Measurements from ENCODE around the gene GLYR1. TPM values are rescaled to one million over a fixed set of nuclear protein-coding genes. Genes with fewer than 3 reads are reported as not detected.

The GLYR1 gene
- total and polyA plus RNA-seq, 9 of the 15 experiments (the other 6 are each of a cell fraction or from before 2014, with no cell fraction given) = 6.7 to 99.2 (median 60.2) TPM

DNA sequence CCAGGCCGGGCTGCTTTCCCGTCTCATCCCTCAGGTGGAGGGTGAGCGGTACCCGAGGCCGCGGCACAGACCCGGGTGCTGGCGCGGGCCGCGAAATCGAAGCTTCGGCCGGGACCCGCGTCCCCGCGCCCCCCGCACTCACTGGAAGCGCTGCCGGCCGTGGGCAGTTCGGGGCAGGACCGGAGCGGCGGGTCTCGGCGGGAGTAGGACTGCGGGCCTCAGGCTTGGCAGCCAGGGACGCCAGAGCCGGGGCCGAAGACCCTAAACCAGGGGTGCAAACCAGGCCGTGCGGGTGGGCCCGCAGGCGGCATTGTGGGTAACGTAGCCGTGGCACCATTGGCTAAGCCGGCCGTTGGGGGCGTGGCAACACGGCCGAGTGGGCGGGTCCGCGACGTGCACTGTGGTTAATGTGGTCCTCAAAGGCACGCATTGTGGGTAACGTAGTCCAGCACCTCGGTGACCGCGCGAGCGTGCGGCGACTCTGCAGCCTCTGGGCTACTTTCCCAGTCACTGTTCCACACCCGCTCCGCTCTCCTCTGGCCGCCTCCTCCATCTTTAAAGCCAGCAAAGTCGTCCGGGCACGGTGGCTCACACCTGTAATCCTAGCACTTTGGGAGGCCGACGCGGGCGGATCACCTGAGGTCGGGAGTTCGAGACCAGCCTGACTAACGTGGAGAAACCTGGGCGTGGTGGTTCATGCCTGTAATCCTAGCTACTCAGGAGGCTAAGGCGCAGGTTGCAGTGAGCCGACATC lies 80.0 kb downstream of the GLYR1 start, which contains the start of gene ZNF500 (continued):
- TF ChIP-seq, protein P1, sequence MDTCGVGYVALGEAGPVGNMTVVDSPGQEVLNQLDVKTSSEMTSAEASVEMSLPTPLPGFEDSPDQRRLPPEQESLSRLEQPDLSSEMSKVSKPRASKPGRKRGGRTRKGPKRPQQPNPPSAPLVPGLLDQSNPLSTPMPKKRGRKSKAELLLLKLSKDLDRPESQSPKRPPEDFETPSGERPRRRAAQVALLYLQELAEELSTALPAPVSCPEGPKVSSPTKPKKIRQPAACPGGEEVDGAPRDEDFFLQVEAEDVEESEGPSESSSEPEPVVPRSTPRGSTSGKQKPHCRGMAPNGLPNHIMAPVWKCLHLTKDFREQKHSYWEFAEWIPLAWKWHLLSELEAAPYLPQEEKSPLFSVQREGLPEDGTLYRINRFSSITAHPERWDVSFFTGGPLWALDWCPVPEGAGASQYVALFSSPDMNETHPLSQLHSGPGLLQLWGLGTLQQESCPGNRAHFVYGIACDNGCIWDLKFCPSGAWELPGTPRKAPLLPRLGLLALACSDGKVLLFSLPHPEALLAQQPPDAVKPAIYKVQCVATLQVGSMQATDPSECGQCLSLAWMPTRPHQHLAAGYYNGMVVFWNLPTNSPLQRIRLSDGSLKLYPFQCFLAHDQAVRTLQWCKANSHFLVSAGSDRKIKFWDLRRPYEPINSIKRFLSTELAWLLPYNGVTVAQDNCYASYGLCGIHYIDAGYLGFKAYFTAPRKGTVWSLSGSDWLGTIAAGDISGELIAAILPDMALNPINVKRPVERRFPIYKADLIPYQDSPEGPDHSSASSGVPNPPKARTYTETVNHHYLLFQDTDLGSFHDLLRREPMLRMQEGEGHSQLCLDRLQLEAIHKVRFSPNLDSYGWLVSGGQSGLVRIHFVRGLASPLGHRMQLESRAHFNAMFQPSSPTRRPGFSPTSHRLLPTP (IDR thresholded peaks at IDR 0.05; ENCODE audit: borderline replicate concordance, extremely low read depth, insufficient read length) = no peak
- TF ChIP-seq, protein P2, sequence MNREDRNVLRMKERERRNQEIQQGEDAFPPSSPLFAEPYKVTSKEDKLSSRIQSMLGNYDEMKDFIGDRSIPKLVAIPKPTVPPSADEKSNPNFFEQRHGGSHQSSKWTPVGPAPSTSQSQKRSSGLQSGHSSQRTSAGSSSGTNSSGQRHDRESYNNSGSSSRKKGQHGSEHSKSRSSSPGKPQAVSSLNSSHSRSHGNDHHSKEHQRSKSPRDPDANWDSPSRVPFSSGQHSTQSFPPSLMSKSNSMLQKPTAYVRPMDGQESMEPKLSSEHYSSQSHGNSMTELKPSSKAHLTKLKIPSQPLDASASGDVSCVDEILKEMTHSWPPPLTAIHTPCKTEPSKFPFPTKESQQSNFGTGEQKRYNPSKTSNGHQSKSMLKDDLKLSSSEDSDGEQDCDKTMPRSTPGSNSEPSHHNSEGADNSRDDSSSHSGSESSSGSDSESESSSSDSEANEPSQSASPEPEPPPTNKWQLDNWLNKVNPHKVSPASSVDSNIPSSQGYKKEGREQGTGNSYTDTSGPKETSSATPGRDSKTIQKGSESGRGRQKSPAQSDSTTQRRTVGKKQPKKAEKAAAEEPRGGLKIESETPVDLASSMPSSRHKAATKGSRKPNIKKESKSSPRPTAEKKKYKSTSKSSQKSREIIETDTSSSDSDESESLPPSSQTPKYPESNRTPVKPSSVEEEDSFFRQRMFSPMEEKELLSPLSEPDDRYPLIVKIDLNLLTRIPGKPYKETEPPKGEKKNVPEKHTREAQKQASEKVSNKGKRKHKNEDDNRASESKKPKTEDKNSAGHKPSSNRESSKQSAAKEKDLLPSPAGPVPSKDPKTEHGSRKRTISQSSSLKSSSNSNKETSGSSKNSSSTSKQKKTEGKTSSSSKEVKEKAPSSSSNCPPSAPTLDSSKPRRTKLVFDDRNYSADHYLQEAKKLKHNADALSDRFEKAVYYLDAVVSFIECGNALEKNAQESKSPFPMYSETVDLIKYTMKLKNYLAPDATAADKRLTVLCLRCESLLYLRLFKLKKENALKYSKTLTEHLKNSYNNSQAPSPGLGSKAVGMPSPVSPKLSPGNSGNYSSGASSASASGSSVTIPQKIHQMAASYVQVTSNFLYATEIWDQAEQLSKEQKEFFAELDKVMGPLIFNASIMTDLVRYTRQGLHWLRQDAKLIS (CRISPR knock-in tag; IDR thresholded peaks at IDR 0.05) = no peak
- TF ChIP-seq ZNF143 (CRISPR knock-in tag; IDR thresholded peaks at IDR 0.05) = peak; percentile 92
- TF ChIP-seq CBX3 (IDR thresholded peaks at IDR 0.05; ENCODE audit: borderline replicate concordance in 1 of 2, low read length in 2 of 2) = no peak
- TF ChIP-seq, protein P3, sequence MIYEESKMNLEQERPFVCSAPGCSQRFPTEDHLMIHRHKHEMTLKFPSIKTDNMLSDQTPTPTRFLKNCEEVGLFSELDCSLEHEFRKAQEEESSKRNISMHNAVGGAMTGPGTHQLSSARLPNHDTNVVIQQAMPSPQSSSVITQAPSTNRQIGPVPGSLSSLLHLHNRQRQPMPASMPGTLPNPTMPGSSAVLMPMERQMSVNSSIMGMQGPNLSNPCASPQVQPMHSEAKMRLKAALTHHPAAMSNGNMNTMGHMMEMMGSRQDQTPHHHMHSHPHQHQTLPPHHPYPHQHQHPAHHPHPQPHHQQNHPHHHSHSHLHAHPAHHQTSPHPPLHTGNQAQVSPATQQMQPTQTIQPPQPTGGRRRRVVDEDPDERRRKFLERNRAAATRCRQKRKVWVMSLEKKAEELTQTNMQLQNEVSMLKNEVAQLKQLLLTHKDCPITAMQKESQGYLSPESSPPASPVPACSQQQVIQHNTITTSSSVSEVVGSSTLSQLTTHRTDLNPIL (CRISPR knock-in tag; IDR thresholded peaks at IDR 0.05) = no peak
- TF ChIP-seq, protein P4, sequence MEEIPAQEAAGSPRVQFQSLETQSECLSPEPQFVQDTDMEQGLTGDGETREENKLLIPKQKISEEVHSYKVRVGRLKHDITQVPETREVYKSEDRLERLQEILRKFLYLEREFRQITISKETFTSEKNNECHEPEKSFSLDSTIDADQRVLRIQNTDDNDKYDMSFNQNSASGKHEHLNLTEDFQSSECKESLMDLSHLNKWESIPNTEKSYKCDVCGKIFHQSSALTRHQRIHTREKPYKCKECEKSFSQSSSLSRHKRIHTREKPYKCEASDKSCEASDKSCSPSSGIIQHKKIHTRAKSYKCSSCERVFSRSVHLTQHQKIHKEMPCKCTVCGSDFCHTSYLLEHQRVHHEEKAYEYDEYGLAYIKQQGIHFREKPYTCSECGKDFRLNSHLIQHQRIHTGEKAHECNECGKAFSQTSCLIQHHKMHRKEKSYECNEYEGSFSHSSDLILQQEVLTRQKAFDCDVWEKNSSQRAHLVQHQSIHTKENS (CRISPR knock-in tag; IDR thresholded peaks at IDR 0.05) = no peak
- TF ChIP-seq PRMT5 (CRISPR knock-in tag; IDR thresholded peaks at IDR 0.05) = no peak
- TF ChIP-seq, protein P5, sequence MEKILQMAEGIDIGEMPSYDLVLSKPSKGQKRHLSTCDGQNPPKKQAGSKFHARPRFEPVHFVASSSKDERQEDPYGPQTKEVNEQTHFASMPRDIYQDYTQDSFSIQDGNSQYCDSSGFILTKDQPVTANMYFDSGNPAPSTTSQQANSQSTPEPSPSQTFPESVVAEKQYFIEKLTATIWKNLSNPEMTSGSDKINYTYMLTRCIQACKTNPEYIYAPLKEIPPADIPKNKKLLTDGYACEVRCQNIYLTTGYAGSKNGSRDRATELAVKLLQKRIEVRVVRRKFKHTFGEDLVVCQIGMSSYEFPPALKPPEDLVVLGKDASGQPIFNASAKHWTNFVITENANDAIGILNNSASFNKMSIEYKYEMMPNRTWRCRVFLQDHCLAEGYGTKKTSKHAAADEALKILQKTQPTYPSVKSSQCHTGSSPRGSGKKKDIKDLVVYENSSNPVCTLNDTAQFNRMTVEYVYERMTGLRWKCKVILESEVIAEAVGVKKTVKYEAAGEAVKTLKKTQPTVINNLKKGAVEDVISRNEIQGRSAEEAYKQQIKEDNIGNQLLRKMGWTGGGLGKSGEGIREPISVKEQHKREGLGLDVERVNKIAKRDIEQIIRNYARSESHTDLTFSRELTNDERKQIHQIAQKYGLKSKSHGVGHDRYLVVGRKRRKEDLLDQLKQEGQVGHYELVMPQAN (IDR thresholded peaks at IDR 0.05; ENCODE audit: borderline replicate concordance) = peak; percentile 63; the same call in 1 of the 2 replicates
- TF ChIP-seq ZNF140 (CRISPR knock-in tag; IDR thresholded peaks at IDR 0.05) = no peak
- TF ChIP-seq, protein P6, sequence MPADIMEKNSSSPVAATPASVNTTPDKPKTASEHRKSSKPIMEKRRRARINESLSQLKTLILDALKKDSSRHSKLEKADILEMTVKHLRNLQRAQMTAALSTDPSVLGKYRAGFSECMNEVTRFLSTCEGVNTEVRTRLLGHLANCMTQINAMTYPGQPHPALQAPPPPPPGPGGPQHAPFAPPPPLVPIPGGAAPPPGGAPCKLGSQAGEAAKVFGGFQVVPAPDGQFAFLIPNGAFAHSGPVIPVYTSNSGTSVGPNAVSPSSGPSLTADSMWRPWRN (IDR thresholded peaks at IDR 0.05; ENCODE audit: low read depth) = no peak
- no peak for TF ChIP-seq MED1 (CRISPR knock-in tag; IDR thresholded peaks at IDR 0.05; ENCODE audit: borderline replicate concordance)
- no peak; the same call in 1 of the 2 replicates for TF ChIP-seq XRCC5 (IDR thresholded peaks at IDR 0.05; ENCODE audit: low read depth, low read length)
- peak; percentile 80; the same call in 1 of the 2 replicates for TF ChIP-seq FOXP1 (CRISPR knock-in tag; IDR thresholded peaks at IDR 0.05)
- TF ChIP-seq MEF2D (tag; conservative IDR thresholded peaks at IDR 0.05; ENCODE audit: low read depth) = no peak

Data from K562 (cell line).